Neural progenitor cell (in vitro differentiated cells): ENCODE measurements around the gene ARHGAP21.

Source experiments
- CTCF ChIP-seq: fragments of 200-600 bp; sonication (generic); IDR thresholded peaks from 2 replicates; pipeline ENCODE4 v1.5.1; 2017; ENCODE audit warnings: antibody characterized with exemption, mild to moderate bottlenecking
- EZH2 ChIP-seq: fragments of 200-600 bp; sonication (generic); IDR thresholded peaks from 2 replicates; pipeline ENCODE4 v1.6.1; 2017; ENCODE audit warnings: antibody characterized with exemption, mild to moderate bottlenecking, moderate library complexity

DNA sequence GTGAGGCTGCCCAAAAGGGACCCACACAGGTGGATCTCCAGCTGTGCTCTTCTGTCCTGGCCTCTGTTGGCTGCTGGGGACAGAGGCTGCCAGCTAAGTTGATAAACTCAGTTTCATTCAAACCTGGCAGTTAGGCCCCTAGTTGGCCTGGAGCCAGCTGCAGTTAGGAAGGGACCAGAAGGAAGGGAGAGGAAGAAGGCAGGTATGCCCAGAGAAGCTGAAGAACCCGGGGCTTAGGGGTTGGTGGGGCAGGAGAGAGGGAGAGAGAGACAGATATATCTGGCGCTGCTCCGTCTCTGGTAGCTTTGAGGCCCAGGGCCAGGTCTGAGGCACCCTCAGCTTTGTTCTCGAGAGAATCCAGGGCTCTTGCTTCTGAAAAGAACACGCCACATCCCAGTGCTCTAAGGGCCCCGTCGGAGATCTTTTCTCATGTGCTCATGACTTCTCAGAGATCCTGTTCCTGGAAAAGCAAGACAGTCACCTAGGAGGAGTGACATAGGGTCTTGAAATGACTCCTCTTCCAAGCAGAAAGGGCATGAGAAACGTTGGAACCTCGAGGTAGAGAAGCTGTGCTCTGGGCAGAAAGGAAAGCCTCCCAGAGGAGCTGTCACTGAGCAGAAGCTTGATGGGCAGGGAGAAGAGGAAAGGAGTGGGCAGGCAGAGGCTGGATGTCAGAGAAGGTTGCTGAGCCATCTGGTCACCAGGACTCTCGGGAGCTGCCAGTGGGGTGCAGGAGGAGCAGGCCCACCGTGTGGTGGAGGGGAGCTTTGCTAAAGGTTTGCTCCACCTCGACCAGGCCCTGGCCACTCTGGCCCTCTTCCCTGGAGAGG, 153.6 kb downstream of the ARHGAP21 start:
- no peak for TF ChIP-seq CTCF
- TF ChIP-seq EZH2 = no peak
